Activated T-helper 2 cell treated with anti-CD3 and anti-CD28 coated beads, Interferon-gamma antibody, Interleukin-2, Interleukin-4, amounts not matched to agents 10 μg/mL and 5 μg/mL and 100 μg/mL, durations not matched to agents 14 hours and 24 hours and 36 hours (primary cell): ENCODE results near the gene SPI1. TPM values are rescaled to one million over a fixed set of nuclear protein-coding genes. Genes with fewer than 3 reads are reported as not detected.

Experiments used
- DNase-seq: peaks from one replicate; pipeline ENCODE4 v3.0.0; 2021; ENCODE audit warnings: low spot score
- H3K27ac Mint-ChIP-seq: one replicate; pipeline ENCODE4 v1.8.0; 2021; ENCODE audit warnings: mixed read lengths
- H3K27me3 Mint-ChIP-seq: one replicate; pipeline ENCODE4 v1.8.0; 2021; ENCODE audit warnings: low read depth, mixed read lengths
- H3K36me3 Mint-ChIP-seq: one replicate; pipeline ENCODE4 v1.8.0; 2021; ENCODE audit warnings: low read depth, mixed read lengths
- H3K4me1 Mint-ChIP-seq: one replicate; pipeline ENCODE4 v1.8.0; 2021; ENCODE audit warnings: low read depth, mixed read lengths
- H3K4me3 Mint-ChIP-seq: one replicate; pipeline ENCODE4 v1.8.0; 2021; ENCODE audit warnings: low read depth, mild to moderate bottlenecking, moderate library complexity, mixed read lengths
- H3K9me3 Mint-ChIP-seq: one replicate; pipeline ENCODE4 v1.8.0; 2021; ENCODE audit warnings: mixed read lengths
- intact Hi-C: fragments of 100-400 bp; cut with micrococcal nuclease; formaldehyde crosslinking; loops from one replicate; pipeline ENCODE4 v1.15.1; 2023
- total RNA-seq: library from RNA; stranded (reverse); gene quantifications from 2 replicates; pipeline ENCODE4 v1.2.3, GENCODE V29; 2022

The SPI1 gene
- total RNA-seq, 1 donor from 2014 or later = 0.11 TPM

DNA sequence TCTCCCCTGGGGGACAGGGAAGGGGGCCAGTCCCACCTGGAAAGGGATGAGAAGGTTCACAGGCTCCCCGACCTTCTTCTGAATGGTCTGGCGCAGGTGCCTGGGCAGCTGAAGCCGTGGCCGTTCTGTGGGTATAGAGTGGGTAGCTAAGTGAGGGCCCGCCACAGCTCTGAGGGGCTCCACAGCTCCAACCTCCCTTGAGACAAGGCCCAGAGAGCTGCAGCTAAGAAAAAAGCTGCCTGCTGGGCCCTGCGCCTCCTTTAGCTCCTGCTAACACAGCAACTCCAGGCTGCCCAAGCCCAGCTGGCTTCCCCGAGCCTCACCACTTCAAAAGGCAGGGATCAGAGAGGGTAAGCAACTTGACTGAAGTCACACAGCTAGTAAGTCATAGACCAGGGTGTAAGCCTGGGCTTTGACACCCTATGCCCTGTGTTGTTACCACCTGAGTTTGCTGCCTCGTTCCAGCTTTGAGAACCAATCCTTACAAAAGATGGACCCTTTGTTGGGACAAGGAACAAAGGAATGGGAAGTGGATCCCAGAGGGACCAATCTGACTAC is 44.4 kb downstream of the SPI1 start:
- peaks cover 5% of the 10 kb centered on the region for H3K36me3 Mint-ChIP-seq
- H3K9me3 Mint-ChIP-seq = no peaks in the 10 kb centered on the region
- no peaks in the 10 kb centered on the region for H3K27me3 Mint-ChIP-seq
- H3K27ac Mint-ChIP-seq = no peak overlapping the region
- H3K4me3 Mint-ChIP-seq = no peak overlapping the region
- DNase-seq = no peak
- intact Hi-C loops = no loop called here
- no peaks in the 10 kb centered on the region for H3K4me1 Mint-ChIP-seq

GRCh38 chr11:47333526-47333845 is 44.9 kb downstream of the SPI1 start:
- no peaks in the 10 kb centered on the region for H3K9me3 Mint-ChIP-seq
- H3K4me3 Mint-ChIP-seq = no peak overlapping the region
- intact Hi-C loops = no loop called here

GRCh38 chr11:47332791-47333525 is 45.4 kb downstream of the SPI1 start:
- Mint-ChIP-seq H3K36me3 (peaks cover 11% of the 10 kb centered on the region), H3K4me3 (no peak overlapping the region)
- intact Hi-C loops = no loop called here

More at GRCh38 chr11:47333526-47333845, 44.9 kb downstream of the SPI1 start:
- no peaks in the 10 kb centered on the region for H3K27me3 Mint-ChIP-seq
- no peak overlapping the region for H3K27ac Mint-ChIP-seq
- peaks cover 10% of the 10 kb centered on the region for H3K36me3 Mint-ChIP-seq
- DNase-seq = no peak
- H3K4me1 Mint-ChIP-seq = no peaks in the 10 kb centered on the region

DNA sequence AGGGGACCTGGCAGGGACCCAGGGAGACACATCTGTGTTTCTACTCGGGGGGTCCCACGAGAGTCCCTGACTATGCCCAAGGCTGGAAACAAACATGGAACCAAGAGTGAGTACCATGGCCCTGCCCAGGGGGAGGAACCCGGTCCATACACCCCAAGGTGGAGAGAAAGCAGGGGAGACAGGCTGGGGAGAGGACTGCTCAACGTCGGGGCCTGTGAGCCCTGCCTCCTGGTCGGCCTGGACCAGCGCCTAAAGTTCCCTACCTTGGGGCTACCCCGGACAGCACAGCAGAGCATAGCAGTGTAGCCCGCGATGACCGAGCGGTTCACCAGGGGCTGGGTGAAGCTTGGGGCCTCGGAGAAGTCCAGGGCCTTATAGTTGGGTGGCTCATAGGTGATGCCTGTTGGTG is 46.0 kb downstream of the SPI1 start:
- no peak for DNase-seq
- H3K27ac Mint-ChIP-seq = no peak overlapping the region
- no peaks in the 10 kb centered on the region for H3K4me1 Mint-ChIP-seq
- H3K27me3 Mint-ChIP-seq = no peaks in the 10 kb centered on the region
- no peaks in the 10 kb centered on the region for H3K9me3 Mint-ChIP-seq
- intact Hi-C loops = no loop called here
- no peak overlapping the region for H3K4me3 Mint-ChIP-seq
- H3K36me3 Mint-ChIP-seq = peaks cover 18% of the 10 kb centered on the region

More at GRCh38 chr11:47332791-47333525, 45.4 kb downstream of the SPI1 start:
- no peak overlapping the region for H3K27ac Mint-ChIP-seq
- no peaks in the 10 kb centered on the region for H3K4me1 Mint-ChIP-seq
- H3K9me3 Mint-ChIP-seq = no peaks in the 10 kb centered on the region
- H3K27me3 Mint-ChIP-seq = no peaks in the 10 kb centered on the region
- DNase-seq = no peak

- H3K4me3 Mint-ChIP-seq = no peak overlapping the region
- no peaks in the 10 kb centered on the region for H3K9me3 Mint-ChIP-seq
- no peak for DNase-seq
- no peaks in the 10 kb centered on the region for H3K4me1 Mint-ChIP-seq
- H3K36me3 Mint-ChIP-seq = peaks cover 22% of the 10 kb centered on the region
- H3K27me3 Mint-ChIP-seq = no peaks in the 10 kb centered on the region
- intact Hi-C loops = no loop called here
- H3K27ac Mint-ChIP-seq = no peak overlapping the region
Measured at GRCh38 chr11:47331454-47332302, 46.7 kb downstream of the SPI1 start.

DNA sequence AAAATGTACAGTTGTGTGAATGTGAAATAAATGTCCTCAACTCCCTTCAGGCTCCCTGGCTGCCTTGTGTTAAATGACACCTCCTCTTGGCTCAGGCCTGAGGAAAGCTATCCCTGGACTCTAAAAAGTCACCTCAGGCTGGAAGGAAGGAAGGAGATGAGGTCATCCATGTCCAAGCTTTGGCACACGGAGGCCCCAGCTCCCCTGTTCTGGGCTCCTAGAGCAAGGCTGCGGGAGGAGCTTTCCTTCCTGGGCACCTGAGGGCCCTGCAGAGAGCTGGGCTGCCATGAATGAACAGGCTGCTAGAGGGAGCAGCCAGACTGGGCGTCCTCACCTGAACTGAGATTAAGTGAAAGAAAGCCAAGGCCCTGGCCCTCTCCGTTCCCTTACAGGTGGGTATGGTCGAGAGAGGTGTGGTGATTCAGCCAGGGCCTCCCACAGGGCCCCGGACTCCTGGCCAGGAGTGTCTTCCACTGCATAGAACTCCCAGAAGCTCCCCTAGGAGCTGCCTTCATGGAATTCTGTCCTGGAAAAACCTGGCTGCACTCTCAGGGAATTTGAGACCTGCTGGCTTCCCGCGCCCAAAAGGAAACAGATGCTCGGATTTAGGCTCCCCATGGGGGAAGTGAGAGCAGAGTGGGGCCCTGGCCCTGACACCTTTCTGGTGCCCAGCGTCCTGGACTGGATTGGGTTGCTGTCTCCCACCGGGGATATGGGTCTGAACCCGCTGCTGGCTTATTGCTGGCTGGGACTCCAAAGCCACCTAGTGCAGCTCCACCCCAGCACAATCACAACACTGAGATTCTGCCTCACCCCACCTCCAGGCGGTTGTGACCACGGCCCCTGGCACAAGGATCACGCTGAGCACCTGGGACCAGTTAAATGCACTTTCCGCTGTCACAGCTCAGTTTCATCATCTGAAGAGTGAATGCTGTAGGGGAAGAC is 48.1 kb downstream of the SPI1 start:
- H3K4me1 Mint-ChIP-seq = no peaks in the 10 kb centered on the region
- intact Hi-C loops = no loop called here
- H3K9me3 Mint-ChIP-seq = no peaks in the 10 kb centered on the region

DNA sequence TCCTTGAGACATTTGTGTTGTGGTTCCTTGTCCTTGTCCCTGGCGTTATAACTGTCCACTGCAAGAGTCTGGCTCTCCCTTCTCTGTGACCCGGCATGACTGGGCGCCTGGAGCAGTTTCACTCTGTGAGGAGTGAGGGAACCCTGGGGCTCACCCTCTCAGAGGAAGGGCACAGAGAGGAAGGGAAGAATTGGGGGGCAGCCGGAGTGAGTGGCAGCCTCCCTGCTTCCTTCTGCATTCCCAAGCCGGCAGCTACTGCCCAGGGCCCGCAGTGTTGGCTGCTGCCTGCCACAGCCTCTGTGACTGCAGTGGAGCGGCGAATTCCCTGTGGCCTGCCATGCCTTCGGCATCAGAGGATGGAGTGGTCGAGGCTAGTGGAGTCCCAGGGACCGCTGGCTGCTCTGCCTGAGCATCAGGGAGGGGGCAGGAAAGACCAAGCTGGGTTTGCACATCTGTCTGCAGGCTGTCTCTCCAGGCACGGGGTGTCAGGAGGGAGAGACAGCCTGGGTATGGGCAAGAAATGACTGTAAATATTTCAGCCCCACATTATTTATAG is 48.8 kb downstream of the SPI1 start:
- H3K9me3 Mint-ChIP-seq = no peaks in the 10 kb centered on the region
- H3K27ac Mint-ChIP-seq = no peak overlapping the region
- intact Hi-C loops = no loop called here

More for the DNA sequence above, 48.1 kb downstream of the SPI1 start:
- no peak overlapping the region for H3K4me3 Mint-ChIP-seq
- H3K27ac Mint-ChIP-seq = no peak overlapping the region
- no peaks in the 10 kb centered on the region for H3K27me3 Mint-ChIP-seq
- no peak for DNase-seq
- H3K36me3 Mint-ChIP-seq = peaks cover 26% of the 10 kb centered on the region

GRCh38 chr11:47328449-47329390 is 49.6 kb downstream of the SPI1 start:
- Mint-ChIP-seq H3K9me3 (no peaks in the 10 kb centered on the region), H3K36me3 (peaks cover 26% of the 10 kb centered on the region), H3K4me3 (no peak overlapping the region), H3K27me3 (no peaks in the 10 kb centered on the region), H3K4me1 (no peaks in the 10 kb centered on the region), H3K27ac (no peak overlapping the region)
- DNase-seq = no peak
- intact Hi-C loops = no loop called here

More for the DNA sequence above, 48.8 kb downstream of the SPI1 start:
- no peak for DNase-seq
- Mint-ChIP-seq H3K27me3 (no peaks in the 10 kb centered on the region), H3K36me3 (peaks cover 26% of the 10 kb centered on the region), H3K4me1 (no peaks in the 10 kb centered on the region), H3K4me3 (no peak overlapping the region)

DNA sequence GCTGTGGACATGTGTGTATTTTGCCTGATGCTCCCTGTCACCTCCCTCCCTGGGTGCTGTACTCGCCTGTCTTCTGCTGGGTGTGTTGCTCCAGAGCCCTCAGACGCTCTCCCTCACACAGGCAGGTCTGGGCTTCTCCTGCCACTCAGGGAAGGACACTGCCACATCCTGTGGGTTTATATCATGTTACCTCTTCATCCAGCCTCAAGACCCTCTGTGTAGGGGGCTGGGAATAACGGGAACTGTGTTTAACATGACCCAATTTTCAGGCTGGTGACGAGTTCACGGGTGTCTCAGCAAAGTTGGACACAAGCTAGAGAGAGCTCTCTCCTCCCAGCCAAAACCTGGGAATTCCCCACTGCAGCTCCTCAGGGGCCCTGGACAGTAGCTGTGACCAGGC is 50.4 kb downstream of the SPI1 start:
- no peak for DNase-seq
- intact Hi-C loops = no loop called here
- Mint-ChIP-seq H3K36me3 (peaks cover 26% of the 10 kb centered on the region), H3K27ac (no peak overlapping the region), H3K27me3 (no peaks in the 10 kb centered on the region), H3K4me1 (no peaks in the 10 kb centered on the region), H3K4me3 (no peak overlapping the region), H3K9me3 (no peaks in the 10 kb centered on the region)

GRCh38 chr11:47327025-47327424 is 51.3 kb downstream of the SPI1 start:
- Mint-ChIP-seq H3K4me3 (no peak overlapping the region), H3K9me3 (no peaks in the 10 kb centered on the region), H3K27me3 (no peaks in the 10 kb centered on the region), H3K27ac (no peak overlapping the region), H3K4me1 (no peaks in the 10 kb centered on the region), H3K36me3 (peaks cover 29% of the 10 kb centered on the region)
- DNase-seq = no peak
- intact Hi-C loops = no loop called here

- intact Hi-C loops = no loop called here
- Mint-ChIP-seq H3K27me3 (no peaks in the 10 kb centered on the region), H3K4me3 (no peak overlapping the region), H3K4me1 (no peaks in the 10 kb centered on the region), H3K27ac (no peak overlapping the region), H3K9me3 (no peaks in the 10 kb centered on the region), H3K36me3 (peaks cover 34% of the 10 kb centered on the region)
- DNase-seq = no peak
Measured at GRCh38 chr11:47326198-47326597, 52.1 kb downstream of the SPI1 start.
